MCF 10A (cell line): ENCODE data around the gene ZGPAT. TPM values are rescaled to one million over a fixed set of nuclear protein-coding genes. Genes with fewer than 3 reads are reported as not detected.

ENCODE experiments used
- BruUV-seq: library from RNA; stranded (reverse); fragments of 400-500 nt; replicated peaks from 2 replicates; lab custom pipeline; 2021; lab: Mats Ljungman, UMichigan
- CTCF ChIA-PET: fragments of 300-600 bp; sonication (Branson Sonifier 250); formaldehyde crosslinking; extraction: SDS; loops from one replicate; lab custom pipeline; 2021; ENCODE audit warnings: antibody characterized with exemption, inconsistent platforms; lab: Yijun Ruan, JAX
- POLR2A ChIA-PET: fragments of 300-600, 350-650 bp; sonication (Branson Sonifier 250); formaldehyde crosslinking; extraction: SDS; loops from one replicate; lab custom pipeline; 2020; ENCODE audit warnings: antibody characterized with exemption, inconsistent platforms; lab: Yijun Ruan, JAX
- DNase-seq: peaks from one replicate; pipeline ENCODE4 v3.0.0-alpha.2; 2018; ENCODE audit not compliant: unreplicated experiment
- H3K27ac Mint-ChIP-seq: one replicate; pipeline ENCODE4 v1.8.0; 2022; ENCODE audit warnings: mild to moderate bottlenecking, low read depth, mixed read lengths; ENCODE audit not compliant: unreplicated experiment
- H3K27me3 Mint-ChIP-seq: one replicate; pipeline ENCODE4 v1.8.0; 2022; ENCODE audit warnings: mixed read lengths; ENCODE audit not compliant: insufficient read depth, unreplicated experiment
- H3K36me3 Mint-ChIP-seq: one replicate; pipeline ENCODE4 v1.8.0; 2022; ENCODE audit warnings: mild to moderate bottlenecking, moderate library complexity, mixed read lengths; ENCODE audit not compliant: insufficient read depth, unreplicated experiment
- H3K4me1 Mint-ChIP-seq: one replicate; pipeline ENCODE4 v1.8.0; 2022; ENCODE audit warnings: mixed read lengths; ENCODE audit not compliant: insufficient read depth, unreplicated experiment
- H3K4me3 Mint-ChIP-seq: one replicate; pipeline ENCODE4 v1.8.0; 2022; ENCODE audit warnings: mild to moderate bottlenecking, moderate library complexity, mixed read lengths; ENCODE audit not compliant: unreplicated experiment
- H3K9me3 Mint-ChIP-seq: one replicate; pipeline ENCODE4 v1.8.0; 2022; ENCODE audit warnings: mixed read lengths; ENCODE audit not compliant: unreplicated experiment
- CTCF ChIP-seq: fragments of 200-600 bp; IDR thresholded peaks from one replicate; pipeline ENCODE4 v1.8.0; 2022; ENCODE audit warnings: antibody characterized with exemption, mild to moderate bottlenecking; ENCODE audit not compliant: unreplicated experiment
- intact Hi-C: fragments of 100-400 bp; cut with micrococcal nuclease; formaldehyde crosslinking; loops from 2 replicates; pipeline ENCODE4 v1.14.1; 2022
- total RNA-seq: library from RNA; stranded (reverse); gene quantifications from 2 replicates; pipeline ENCODE4 v1.2.3, GENCODE V29; 2022

ZGPAT gene
- total RNA-seq, 1 experiment from 2014 or later = 19.5 TPM

GRCh38 chr20:63778857-63779256 is 71.0 kb downstream of the ZGPAT start:
- no peaks in the 10 kb centered on the region for H3K9me3 Mint-ChIP-seq
- no TSS peak for BruUV-seq
- no peak overlapping the region for H3K27ac Mint-ChIP-seq
- intact Hi-C loops = no loop called here
- DNase-seq = no peak
- H3K27me3 Mint-ChIP-seq = no peaks in the 10 kb centered on the region
- CTCF ChIA-PET = interaction anchor here (0.7 to 1.2 kb wide), 3 partner anchors 9 to 556 kb away, joined by 3 read pairs; no protein-coding TSS in a partner anchor
- peaks cover 9% of the 10 kb centered on the region for H3K4me1 Mint-ChIP-seq
- H3K36me3 Mint-ChIP-seq = no peaks in the 10 kb centered on the region
- POLR2A ChIA-PET = interaction anchor here (0.7 kb wide), 1 partner anchor 23 kb away, joined by 3 read pairs; no protein-coding TSS in a partner anchor
- TF ChIP-seq CTCF = no peak
- no peak overlapping the region for H3K4me3 Mint-ChIP-seq

- H3K27me3 Mint-ChIP-seq = no peaks in the 10 kb centered on the region
- BruUV-seq = no TSS peak
- no peaks in the 10 kb centered on the region for H3K9me3 Mint-ChIP-seq
- no peak for DNase-seq
- no peak overlapping the region for H3K4me3 Mint-ChIP-seq
- no peaks in the 10 kb centered on the region for H3K36me3 Mint-ChIP-seq
- TF ChIP-seq CTCF = no peak
- CTCF ChIA-PET = no interaction called here
- H3K4me1 Mint-ChIP-seq = peaks cover 9% of the 10 kb centered on the region
- H3K27ac Mint-ChIP-seq = no peak overlapping the region
- POLR2A ChIA-PET = no interaction called here
- intact Hi-C loops = no loop called here
Measured at GRCh38 chr20:63781181-63781580, 73.3 kb downstream of the ZGPAT start.

- no peak overlapping the region for H3K27ac Mint-ChIP-seq
- no peak overlapping the region for H3K4me3 Mint-ChIP-seq
- DNase-seq = no peak
- intact Hi-C loops = no loop called here
- H3K4me1 Mint-ChIP-seq = peaks cover 9% of the 10 kb centered on the region
- ChIA-PET CTCF (interaction anchor here (0.6 kb wide), 1 partner anchor 90 kb away, joined by 3 read pairs; no protein-coding TSS in a partner anchor), POLR2A (no interaction called here)
- no peaks in the 10 kb centered on the region for H3K27me3 Mint-ChIP-seq
- BruUV-seq = no TSS peak
- no peak for TF ChIP-seq CTCF
- no peaks in the 10 kb centered on the region for H3K9me3 Mint-ChIP-seq
- H3K36me3 Mint-ChIP-seq = no peaks in the 10 kb centered on the region
Measured at GRCh38 chr20:63782051-63782471, 74.2 kb downstream of the ZGPAT start.

DNA sequence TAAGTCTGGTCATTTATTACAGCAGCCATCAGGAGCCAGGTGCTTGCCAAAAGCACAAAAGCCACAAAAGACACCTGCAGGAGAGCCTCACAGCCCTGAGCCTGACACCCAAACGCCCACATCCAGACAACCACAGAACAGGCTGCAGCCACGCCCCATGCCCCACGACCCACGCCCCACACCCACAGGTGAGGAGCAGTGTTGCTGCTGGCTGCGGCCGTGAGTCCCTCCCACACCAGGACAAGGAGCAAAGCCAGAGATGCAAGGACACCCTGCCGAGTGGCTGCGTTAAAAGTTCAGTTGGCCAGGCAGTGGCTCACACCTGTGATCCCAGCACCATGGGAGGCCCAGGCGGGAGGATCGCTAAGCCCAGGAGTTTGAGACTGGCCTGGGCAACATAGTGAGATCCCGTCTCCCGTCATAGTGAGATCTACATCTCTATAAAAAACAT is 74.7 kb downstream of the ZGPAT start:
- no peak for TF ChIP-seq CTCF
- peaks cover 7% of the 10 kb centered on the region for H3K4me1 Mint-ChIP-seq
- H3K36me3 Mint-ChIP-seq = no peaks in the 10 kb centered on the region
- H3K4me3 Mint-ChIP-seq = no peak overlapping the region
- no peak for DNase-seq
- BruUV-seq = no TSS peak
- H3K9me3 Mint-ChIP-seq = no peaks in the 10 kb centered on the region
- POLR2A ChIA-PET = interaction anchor here (0.9 to 1.3 kb wide), 2 partner anchors 12 to 74 kb away, joined by 3 read pairs; no protein-coding TSS in a partner anchor
- CTCF ChIA-PET = interaction anchor here (0.6 kb wide), 1 partner anchor 89 kb away, joined by 3 read pairs; no protein-coding TSS in a partner anchor
- intact Hi-C loops = no loop called here
- H3K27me3 Mint-ChIP-seq = no peaks in the 10 kb centered on the region
- H3K27ac Mint-ChIP-seq = no peak overlapping the region
